Fibroblast of peridontal ligament (primary cell): Measurements from ENCODE around the gene SOX10.
A peak's percentile ranks its signal among the peaks of the same experiment; 100 is the strongest.

Experiments used
- DNase-seq: peaks from one replicate; pipeline ENCODE4 v3.0.0-alpha.2; 2010; ENCODE audit errors: extremely low read depth

The SOX10 gene

DNA sequence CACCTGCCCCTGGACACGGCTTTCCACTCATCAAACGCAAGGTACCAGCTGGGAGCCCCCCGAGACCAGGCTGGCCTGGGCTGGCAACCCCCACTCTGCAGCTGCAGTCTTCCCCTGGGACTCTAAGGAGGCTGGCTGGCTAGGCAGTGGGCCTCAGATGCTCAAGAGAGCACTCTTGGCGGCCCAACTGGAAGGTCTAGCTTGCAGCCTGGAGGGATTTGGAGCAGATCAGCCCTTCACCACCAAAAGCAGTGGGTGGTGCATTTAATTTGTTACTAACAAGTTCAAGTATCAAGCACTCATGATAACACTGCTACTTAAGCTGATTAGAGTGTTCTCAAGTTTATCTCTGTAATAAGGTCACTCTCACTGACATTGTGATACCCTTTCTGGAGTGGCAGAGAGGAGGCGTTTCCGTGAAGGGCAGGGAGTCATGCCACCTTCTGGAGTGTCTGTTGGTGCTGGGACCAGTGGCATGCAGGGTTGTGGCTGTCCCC is 52.4 kb downstream of the SOX10 start:
- no peak for DNase-seq

DNA sequence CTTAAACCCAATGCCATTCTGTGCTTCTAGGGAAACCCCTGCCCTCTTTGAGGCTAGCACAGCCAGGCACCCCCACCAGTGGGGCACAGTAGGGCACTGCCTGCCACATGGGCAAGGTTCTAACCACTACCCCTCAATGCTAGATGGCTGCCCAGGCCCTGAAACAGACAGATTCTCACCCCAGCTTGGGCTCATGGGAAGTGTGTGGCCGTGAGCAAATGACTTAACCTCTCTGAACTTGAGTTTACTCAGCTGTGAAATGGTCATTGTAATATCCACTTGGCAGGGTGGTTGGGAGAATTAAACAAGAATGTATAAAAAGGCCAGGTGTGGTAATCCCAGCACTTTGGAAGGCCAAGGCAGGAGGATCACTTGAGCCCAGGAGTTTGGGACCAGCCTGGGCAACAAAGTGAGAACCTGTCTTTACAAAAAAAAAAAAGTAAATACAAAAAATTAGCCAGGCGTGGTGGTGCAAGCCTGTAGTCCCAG is 53.4 kb downstream of the SOX10 start:
- DNase-seq, result no peak

DNA sequence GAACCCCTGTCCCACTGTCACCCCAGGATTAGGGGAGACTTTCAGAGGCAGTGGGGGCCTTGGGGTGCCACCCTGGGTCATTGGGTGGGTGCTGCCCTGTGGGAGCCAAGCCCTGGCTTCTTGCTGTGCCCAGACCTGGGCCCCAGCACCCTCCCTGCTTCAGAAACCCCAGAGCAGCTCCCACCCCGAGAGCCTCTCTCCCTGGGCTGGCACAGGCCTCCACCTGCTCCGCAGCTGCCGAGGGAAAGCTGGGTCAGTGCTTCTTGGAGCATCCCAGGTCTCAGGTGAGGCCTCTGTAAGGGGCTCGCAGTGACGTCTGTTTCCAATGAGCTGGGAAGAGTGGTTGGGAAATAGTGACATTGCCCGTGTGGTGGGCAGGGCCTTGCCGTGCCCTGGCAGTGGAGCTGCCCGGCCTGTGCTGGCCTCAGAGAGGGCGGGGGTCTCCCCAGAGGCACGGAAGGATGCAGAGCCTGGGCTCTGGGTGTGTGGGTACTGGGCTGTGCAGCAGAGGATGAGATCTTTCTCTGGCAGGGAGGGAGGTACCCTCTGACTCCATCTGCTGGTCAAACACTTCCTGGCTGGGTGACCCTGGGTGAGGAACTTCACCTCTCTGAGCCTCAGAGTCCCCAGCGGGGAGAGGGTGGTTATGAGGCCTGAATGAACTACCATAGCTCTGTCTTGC is 53.9 kb downstream of the SOX10 start:
- peak; percentile 39 for DNase-seq

DNA sequence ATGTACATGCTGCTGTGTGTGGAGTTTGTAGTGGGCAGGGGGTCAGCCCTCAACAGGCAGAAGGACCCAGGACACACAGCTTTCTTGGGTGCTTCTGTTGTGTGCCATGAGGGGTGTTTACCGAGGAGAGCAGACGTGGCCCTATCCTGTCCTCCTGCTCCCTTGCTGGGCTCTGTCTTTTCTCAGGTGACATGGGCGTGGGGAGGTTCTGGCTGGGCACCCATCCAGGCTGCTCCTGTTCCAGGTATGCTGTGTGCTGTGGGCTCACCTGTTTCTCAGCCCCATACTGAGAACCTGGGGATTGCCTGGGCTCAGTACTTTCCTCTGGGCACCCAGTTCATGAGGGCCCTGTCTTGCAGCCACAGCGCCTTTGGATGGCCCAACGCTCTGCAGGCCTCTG is 55.0 kb downstream of the SOX10 start:
- no peak for DNase-seq

DNA sequence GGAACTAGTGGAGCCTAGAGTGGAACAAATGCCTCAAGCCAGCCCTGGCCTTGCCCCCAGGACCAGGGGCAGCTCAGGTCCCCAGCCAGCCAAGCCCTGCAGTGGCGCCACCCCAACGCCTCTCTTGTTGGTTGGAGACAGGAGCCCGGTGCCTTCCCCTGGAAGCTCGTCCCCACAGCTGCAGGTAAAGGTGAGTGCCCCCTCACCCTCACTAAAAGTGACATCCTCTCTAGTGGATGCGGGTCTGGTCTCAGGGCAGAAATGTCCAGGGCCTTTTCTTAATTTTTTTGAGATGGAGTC is 56.8 kb downstream of the SOX10 start:
- no peak for DNase-seq

DNA sequence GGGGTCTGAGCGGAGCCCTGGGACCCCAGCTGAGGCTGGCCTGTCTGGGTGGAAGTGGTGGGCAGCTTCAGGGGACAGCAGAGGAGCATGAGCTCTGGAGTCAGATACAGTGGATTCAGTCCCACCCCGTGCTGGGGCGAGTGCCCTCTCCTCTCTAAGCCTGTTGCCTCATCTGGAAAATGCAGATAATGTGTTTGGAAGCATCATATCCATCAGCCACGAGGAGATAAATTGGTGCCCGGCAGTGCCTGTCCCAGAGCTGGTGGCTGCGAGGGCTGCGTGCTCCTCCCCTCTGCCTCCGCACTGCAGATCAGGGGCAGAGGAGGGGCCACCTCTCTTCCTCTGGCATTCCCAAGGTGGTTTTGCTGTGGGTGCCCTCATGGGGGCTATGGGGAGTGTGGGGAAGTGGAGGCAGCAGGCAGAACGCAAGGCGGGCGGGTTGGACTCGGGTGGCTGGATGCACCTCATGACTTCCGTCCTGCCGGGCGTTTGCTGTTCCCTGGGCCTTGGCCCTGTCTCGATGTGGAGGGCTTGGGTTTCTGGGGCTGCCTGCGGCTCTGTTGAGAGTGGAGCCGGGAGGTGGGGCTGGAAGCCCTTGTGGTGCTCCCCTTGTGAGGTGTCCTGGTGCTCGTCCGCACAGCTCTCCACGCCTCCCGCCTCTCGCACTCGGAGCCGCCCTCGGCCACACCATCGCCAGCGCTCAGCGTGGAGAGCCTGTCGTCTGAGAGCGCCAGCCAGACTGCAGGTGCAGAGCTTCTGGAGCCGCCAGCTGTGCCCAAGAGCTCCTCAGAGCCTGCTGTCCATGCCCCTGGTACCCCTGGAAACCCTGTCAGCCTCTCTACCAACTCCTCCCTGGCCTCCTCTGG is 57.4 kb downstream of the SOX10 start:
- no peak for DNase-seq

DNA sequence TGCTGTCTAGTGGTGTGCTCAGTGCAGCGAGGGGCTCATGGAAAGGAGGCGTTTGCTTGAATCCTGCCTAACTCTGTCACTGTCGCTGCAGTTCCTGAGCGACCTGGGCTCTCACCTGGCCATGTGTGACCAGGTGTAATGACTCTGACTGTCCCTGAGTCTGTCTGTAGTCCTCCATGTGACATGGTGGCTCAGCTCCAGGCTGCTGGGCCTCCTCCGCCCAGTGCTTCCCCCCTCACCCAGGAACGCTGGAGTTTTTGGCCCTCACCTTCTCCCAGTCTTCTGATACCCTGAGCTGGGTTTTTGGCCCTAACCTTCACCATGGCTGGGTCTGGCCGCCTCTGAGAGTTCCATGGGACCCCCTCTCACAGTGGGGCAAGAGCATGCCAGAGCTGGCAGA is 58.0 kb downstream of the SOX10 start:
- no peak for DNase-seq

DNA sequence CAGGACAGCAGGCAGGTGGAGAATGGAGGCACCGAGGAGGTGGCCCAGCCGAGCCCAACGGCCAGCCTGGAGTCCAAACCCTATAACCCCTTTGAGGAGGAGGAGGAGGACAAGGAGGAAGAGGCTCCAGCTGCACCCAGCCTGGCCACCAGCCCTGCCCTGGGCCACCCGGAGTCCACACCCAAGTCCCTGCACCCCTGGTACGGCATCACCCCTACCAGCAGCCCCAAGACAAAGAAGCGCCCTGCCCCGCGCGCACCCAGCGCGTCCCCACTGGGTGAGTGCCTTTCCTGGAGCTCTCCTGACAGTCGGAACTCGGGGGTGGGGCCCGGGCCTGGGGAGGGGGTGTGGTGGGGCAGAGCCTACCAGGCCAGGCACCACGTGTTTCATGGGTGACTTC is 58.6 kb downstream of the SOX10 start:
- DNase-seq, result no peak

DNA sequence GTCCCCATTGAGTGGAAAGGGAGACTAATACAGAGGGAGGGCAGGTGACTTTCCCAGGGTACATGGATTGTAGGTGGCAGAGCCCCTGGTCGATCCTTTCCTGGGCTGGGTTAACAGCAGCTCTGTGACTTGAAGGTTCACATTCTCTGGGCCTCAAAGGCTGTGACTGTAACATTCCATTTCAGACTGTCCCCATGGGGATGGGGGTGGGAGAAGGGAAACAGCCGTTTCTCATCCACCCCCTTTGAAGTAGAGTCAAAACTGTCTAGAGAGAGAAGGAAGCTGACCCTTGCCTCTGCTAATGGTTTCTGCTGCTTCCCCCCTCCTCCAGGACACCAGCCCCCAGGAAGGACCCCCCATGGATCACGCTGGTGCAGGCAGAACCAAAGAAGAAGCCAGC is 59.0 kb downstream of the SOX10 start:
- no peak for DNase-seq

DNA sequence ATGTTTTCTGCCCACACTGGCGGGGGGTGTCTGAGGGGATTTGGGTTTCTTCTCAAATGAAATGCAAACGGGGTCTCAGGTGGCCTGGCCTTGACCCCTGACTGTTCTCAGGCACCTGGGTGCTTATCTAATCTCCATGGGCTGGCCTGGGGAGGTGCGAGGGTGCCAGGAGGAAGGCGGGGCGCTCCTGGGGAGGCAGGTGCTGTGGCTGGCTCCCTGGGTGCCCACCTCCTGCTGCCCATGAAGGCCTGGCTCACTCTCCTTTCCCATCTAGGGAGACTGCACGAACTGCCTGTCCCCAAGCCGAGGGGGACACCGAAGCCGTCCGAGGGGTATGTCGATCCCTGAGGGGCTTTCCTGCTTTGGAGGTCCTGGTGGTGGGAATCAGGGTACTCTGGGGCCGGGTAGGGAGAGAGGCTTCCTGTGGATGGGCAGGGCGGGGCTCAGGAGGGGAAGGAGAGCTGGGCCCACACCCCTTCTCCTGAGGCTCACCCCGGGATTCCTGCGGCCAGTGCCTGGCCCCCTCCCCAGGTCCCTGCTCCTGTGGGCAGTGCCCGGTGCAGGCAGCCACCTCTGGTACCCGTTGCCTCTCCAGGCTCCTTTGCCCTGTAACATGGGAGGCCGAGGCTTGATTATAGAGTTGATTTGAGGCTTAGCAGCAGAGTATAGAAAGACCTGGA is 59.8 kb downstream of the SOX10 start:
- DNase-seq, result no peak

DNA sequence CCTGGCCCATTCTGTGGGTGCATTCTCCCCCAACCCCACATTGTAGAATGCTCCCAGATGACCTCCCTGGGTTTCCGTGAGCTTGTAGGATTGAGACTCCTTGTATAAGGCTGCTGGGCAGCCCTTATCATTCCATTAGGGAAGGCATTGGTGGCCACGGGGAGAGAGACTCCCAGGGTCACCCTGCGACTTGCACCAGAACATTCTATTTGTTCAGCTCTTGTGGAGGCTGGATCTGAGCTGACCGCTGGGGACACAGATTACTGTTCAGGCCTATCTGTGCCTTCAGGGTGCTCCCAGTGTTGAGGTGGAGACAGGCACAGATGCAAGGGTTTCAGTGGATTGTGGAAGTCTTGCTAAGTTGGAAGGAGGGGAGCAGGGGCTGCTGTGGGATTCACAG is 60.4 kb downstream of the SOX10 start:
- no peak for DNase-seq
